Iris pigment epithelial cell (primary cell): ENCODE data around the gene CACNG5.
A peak's percentile ranks its signal among the peaks of the same experiment; 100 is the strongest.

Experiments used
- DNase-seq: peaks from one replicate; pipeline ENCODE4 v3.0.0-alpha.2; 2011; ENCODE audit warnings: low read depth

CACNG5 gene

GRCh38 chr17:66904760-66905624 lies 70.1 kb downstream of the CACNG5 start:
- DNase-seq, result peak; percentile 71

- peak; percentile 79 for DNase-seq
These were observed 71.7 kb downstream of the CACNG5 start for GRCh38 chr17:66906321-66907278.

- no peak for DNase-seq
These were observed 75.0 kb downstream of the CACNG5 start for GRCh38 chr17:66909804-66910373.

- no peak for DNase-seq
These were observed 75.9 kb downstream of the CACNG5 start for GRCh38 chr17:66910651-66911285.

GRCh38 chr17:66915204-66915611 lies 80.3 kb downstream of the CACNG5 start:
- DNase-seq, result no peak

GRCh38 chr17:66915792-66916191 lies 80.9 kb downstream of the CACNG5 start:
- no peak for DNase-seq

- no peak for DNase-seq
These were observed 82.0 kb downstream of the CACNG5 start for GRCh38 chr17:66916946-66917345.

GRCh38 chr17:66918896-66919295 lies 84.0 kb downstream of the CACNG5 start:
- no peak for DNase-seq

GRCh38 chr17:66920435-66920834 lies 85.5 kb downstream of the CACNG5 start:
- no peak for DNase-seq

GRCh38 chr17:66920950-66921349 lies 86.0 kb downstream of the CACNG5 start:
- DNase-seq, result peak; percentile 32

GRCh38 chr17:66923886-66924285 lies 89.0 kb downstream of the CACNG5 start:
- DNase-seq, result no peak

GRCh38 chr17:66925811-66926500 lies 91.0 kb downstream of the CACNG5 start:
- DNase-seq, result no peak

GRCh38 chr17:66928949-66929348 lies 94.0 kb downstream of the CACNG5 start:
- no peak for DNase-seq

- DNase-seq, result no peak
These were observed 94.7 kb downstream of the CACNG5 start for GRCh38 chr17:66929591-66929990.

GRCh38 chr17:66930933-66931332 lies 96.0 kb downstream of the CACNG5 start:
- DNase-seq, result peak; percentile 17

- DNase-seq, result no peak
These were observed 97.4 kb downstream of the CACNG5 start for GRCh38 chr17:66932311-66932710.

- DNase-seq, result no peak
These were observed 99.1 kb downstream of the CACNG5 start for GRCh38 chr17:66934040-66934439.
